ENCODE results near the gene MYBPC1.

The MYBPC1 gene

GRCh38 chr12:101582937-101583336, 11.8 kb upstream of the MYBPC1 start:
- H3K27me3 ChIP-seq (ENCODE audit: insufficient read depth, low read length), result no peaks in the 10 kb centered on the region
- peaks cover 9% of the 10 kb centered on the region for H3K4me1 ChIP-seq (ENCODE audit: insufficient read depth, low read length)
- no peak overlapping the region for H2AFZ ChIP-seq (ENCODE audit: low read depth, low read length)
- no peak overlapping the region for H3K4me3 ChIP-seq (ENCODE audit: low read length)
- no peaks in the 10 kb centered on the region for H3K36me3 ChIP-seq (ENCODE audit: insufficient read depth, low read length)
- no peaks in the 10 kb centered on the region for H3K9me3 ChIP-seq (ENCODE audit: low read length)

DNA sequence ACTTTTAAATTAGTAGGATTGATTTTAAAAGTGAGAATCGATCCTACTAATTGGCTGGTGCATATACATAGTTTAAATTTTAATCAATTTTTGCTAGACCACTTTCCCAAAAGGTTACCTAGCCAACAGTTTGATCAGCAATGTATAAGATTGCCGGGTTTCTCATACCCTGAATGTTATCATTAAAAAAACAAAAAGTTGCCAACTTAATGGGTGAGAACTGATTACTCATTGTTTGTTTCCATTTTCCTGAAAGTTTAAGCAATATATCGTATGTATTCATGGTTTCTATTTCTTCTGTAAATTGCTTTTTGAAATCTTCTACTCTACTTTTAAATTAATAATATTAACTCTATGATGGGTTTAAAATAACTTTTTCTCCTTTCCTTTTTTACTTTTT, 4.4 kb upstream of the MYBPC1 start:
- H3K4me1 ChIP-seq (ENCODE audit: insufficient read depth, low read length), result no peaks in the 10 kb centered on the region
- H2AFZ ChIP-seq (ENCODE audit: low read depth, low read length), result no peak overlapping the region
- H3K4me3 ChIP-seq (ENCODE audit: low read length), result no peak overlapping the region
- H3K36me3 ChIP-seq (ENCODE audit: insufficient read depth, low read length), result no peaks in the 10 kb centered on the region
- no peaks in the 10 kb centered on the region for H3K9me3 ChIP-seq (ENCODE audit: low read length)
- H3K27me3 ChIP-seq (ENCODE audit: insufficient read depth, low read length), result no peaks in the 10 kb centered on the region

GRCh38 chr12:101591781-101592180, 3.0 kb upstream of the MYBPC1 start:
- H3K9me3 ChIP-seq (ENCODE audit: low read length), result no peaks in the 10 kb centered on the region
- no peaks in the 10 kb centered on the region for H3K36me3 ChIP-seq (ENCODE audit: insufficient read depth, low read length)
- H3K4me3 ChIP-seq (ENCODE audit: low read length), result no peak overlapping the region
- H2AFZ ChIP-seq (ENCODE audit: low read depth, low read length), result no peak overlapping the region
- H3K27me3 ChIP-seq (ENCODE audit: insufficient read depth, low read length), result no peaks in the 10 kb centered on the region
- H3K4me1 ChIP-seq (ENCODE audit: insufficient read depth, low read length), result no peaks in the 10 kb centered on the region

- H3K27me3 ChIP-seq (ENCODE audit: insufficient read depth, low read length), result no peaks in the 10 kb centered on the region
- H3K36me3 ChIP-seq (ENCODE audit: insufficient read depth, low read length), result no peaks in the 10 kb centered on the region
- no peaks in the 10 kb centered on the region for H3K9me3 ChIP-seq (ENCODE audit: low read length)
- no peaks in the 10 kb centered on the region for H3K4me1 ChIP-seq (ENCODE audit: insufficient read depth, low read length)
- H2AFZ ChIP-seq (ENCODE audit: low read depth, low read length), result no peak overlapping the region
- H3K4me3 ChIP-seq (ENCODE audit: low read length), result no peak overlapping the region
Measured at GRCh38 chr12:101592448-101592847, 2.3 kb upstream of the MYBPC1 start.

DNA sequence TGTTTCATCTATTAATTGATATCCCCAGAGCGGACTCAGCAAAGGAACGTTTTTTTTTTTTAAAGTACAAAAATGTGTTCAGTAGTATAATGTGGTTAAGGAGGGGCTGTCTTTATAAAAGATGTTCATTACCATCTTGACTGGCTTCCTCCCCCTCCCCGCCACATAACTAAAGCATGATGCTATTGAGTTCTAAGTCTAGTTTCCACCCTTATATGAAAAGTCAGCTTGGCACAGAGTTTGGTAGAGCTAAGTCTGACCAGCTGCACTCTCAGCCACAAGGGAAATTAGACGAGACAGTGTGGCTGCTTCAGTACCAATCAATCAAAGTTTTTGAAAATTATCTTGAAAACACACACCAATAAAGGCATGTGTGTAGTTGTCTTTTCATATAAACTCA, 1.9 kb upstream of the MYBPC1 start:
- no peaks in the 10 kb centered on the region for H3K4me1 ChIP-seq (ENCODE audit: insufficient read depth, low read length)
- no peaks in the 10 kb centered on the region for H3K27me3 ChIP-seq (ENCODE audit: insufficient read depth, low read length)
- no peaks in the 10 kb centered on the region for H3K36me3 ChIP-seq (ENCODE audit: insufficient read depth, low read length)
- no peaks in the 10 kb centered on the region for H3K9me3 ChIP-seq (ENCODE audit: low read length)
- no peak overlapping the region for H3K4me3 ChIP-seq (ENCODE audit: low read length)
- no peak overlapping the region for H2AFZ ChIP-seq (ENCODE audit: low read depth, low read length)

- Histone ChIP-seq H2AFZ (ENCODE audit: low read depth, low read length) (no peak overlapping the region), H3K36me3 (ENCODE audit: insufficient read depth, low read length) (no peaks in the 10 kb centered on the region)
Measured at GRCh38 chr12:101596172-101596571, 1.4 kb downstream of the MYBPC1 start.

GRCh38 chr12:101597164-101597563, 2.4 kb downstream of the MYBPC1 start:
- Histone ChIP-seq H3K4me1 (ENCODE audit: insufficient read depth, low read length) (no peaks in the 10 kb centered on the region), H3K9me3 (ENCODE audit: low read length) (no peaks in the 10 kb centered on the region), H2AFZ (ENCODE audit: low read depth, low read length) (no peak overlapping the region), H3K4me3 (ENCODE audit: low read length) (no peak overlapping the region), H3K36me3 (ENCODE audit: insufficient read depth, low read length) (no peaks in the 10 kb centered on the region), H3K27me3 (ENCODE audit: insufficient read depth, low read length) (no peaks in the 10 kb centered on the region)

More at GRCh38 chr12:101596172-101596571, 1.4 kb downstream of the MYBPC1 start:
- Histone ChIP-seq H3K4me1 (ENCODE audit: insufficient read depth, low read length) (no peaks in the 10 kb centered on the region), H3K9me3 (ENCODE audit: low read length) (no peaks in the 10 kb centered on the region), H3K4me3 (ENCODE audit: low read length) (no peak overlapping the region), H3K27me3 (ENCODE audit: insufficient read depth, low read length) (no peaks in the 10 kb centered on the region)

DNA sequence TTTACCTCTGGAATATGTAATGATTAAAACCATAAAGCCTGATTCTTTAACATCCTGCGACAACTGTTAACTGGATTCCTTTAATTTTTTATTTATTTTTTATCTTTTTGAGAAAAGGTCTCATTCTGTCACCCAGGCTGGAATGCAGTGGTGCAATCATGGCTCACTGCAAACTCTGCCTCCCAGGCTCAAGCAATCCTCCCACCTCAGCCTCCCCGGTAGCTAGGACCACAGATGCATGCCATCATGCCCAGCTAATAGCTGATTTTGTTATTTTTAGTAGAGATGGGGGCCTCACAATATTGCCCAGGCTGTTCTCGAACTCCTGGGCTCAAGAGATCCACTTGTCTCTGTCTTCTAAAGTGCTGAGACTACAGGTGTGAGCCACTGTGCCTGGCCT, 3.7 kb downstream of the MYBPC1 start:
- Histone ChIP-seq H3K4me3 (ENCODE audit: low read length) (no peak overlapping the region), H2AFZ (ENCODE audit: low read depth, low read length) (no peak overlapping the region), H3K27me3 (ENCODE audit: insufficient read depth, low read length) (no peaks in the 10 kb centered on the region), H3K9me3 (ENCODE audit: low read length) (no peaks in the 10 kb centered on the region), H3K4me1 (ENCODE audit: insufficient read depth, low read length) (no peaks in the 10 kb centered on the region), H3K36me3 (ENCODE audit: insufficient read depth, low read length) (no peaks in the 10 kb centered on the region)

DNA sequence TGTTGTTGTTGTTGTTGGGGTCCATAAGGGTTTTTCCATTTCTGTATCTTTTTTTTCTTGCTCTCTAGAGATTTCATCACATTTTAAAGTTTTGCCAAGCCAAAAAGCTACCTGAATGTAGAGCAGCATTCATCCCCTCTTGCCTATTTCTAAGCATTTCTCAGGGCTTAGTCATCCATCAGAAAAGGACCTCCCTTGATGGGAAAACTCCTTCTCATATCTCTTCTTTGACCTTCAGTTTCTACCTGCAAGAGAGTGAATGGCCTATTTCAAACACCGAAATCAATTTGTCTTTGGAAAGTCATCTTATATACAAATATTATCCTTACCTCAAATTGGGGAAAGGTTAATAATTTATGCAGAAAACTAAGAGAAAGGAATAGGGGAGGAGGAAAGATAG, 4.5 kb downstream of the MYBPC1 start:
- Histone ChIP-seq H2AFZ (ENCODE audit: low read depth, low read length) (no peak overlapping the region), H3K27me3 (ENCODE audit: insufficient read depth, low read length) (no peaks in the 10 kb centered on the region), H3K4me3 (ENCODE audit: low read length) (no peak overlapping the region), H3K4me1 (ENCODE audit: insufficient read depth, low read length) (peaks cover 1% of the 10 kb centered on the region), H3K9me3 (ENCODE audit: low read length) (no peaks in the 10 kb centered on the region), H3K36me3 (ENCODE audit: insufficient read depth, low read length) (no peaks in the 10 kb centered on the region)

- Histone ChIP-seq H3K4me1 (ENCODE audit: insufficient read depth, low read length) (peaks cover 1% of the 10 kb centered on the region), H3K4me3 (ENCODE audit: low read length) (no peak overlapping the region), H3K9me3 (ENCODE audit: low read length) (no peaks in the 10 kb centered on the region), H3K27me3 (ENCODE audit: insufficient read depth, low read length) (no peaks in the 10 kb centered on the region), H3K36me3 (ENCODE audit: insufficient read depth, low read length) (no peaks in the 10 kb centered on the region), H2AFZ (ENCODE audit: low read depth, low read length) (no peak overlapping the region)
Measured at GRCh38 chr12:101599771-101600484, 5.2 kb downstream of the MYBPC1 start.

DNA sequence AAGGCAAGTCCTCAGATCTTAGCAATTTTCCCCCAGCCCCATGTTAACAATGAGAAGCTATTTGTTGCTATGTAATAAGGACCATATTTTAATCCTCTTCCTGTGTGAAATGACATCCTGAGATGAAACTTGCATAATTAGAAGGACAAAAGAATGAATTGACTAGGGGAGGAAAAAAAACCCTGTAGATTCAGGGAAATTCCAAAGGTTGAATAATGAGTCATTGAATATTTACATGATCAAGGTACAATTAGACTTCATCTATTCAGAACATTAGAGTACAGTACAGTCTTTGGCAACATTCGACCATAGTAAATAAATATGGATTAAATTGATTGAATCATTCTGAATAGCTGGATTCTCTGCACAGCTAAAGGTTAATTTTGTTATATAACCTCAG, 9.4 kb downstream of the MYBPC1 start:
- H3K9me3 ChIP-seq (ENCODE audit: low read length), result no peaks in the 10 kb centered on the region
- H2AFZ ChIP-seq (ENCODE audit: low read depth, low read length), result no peak overlapping the region
- H3K36me3 ChIP-seq (ENCODE audit: insufficient read depth, low read length), result no peaks in the 10 kb centered on the region
- H3K27me3 ChIP-seq (ENCODE audit: insufficient read depth, low read length), result peaks cover 3% of the 10 kb centered on the region
- H3K4me3 ChIP-seq (ENCODE audit: low read length), result no peak overlapping the region
- H3K4me1 ChIP-seq (ENCODE audit: insufficient read depth, low read length), result peaks cover 1% of the 10 kb centered on the region

DNA sequence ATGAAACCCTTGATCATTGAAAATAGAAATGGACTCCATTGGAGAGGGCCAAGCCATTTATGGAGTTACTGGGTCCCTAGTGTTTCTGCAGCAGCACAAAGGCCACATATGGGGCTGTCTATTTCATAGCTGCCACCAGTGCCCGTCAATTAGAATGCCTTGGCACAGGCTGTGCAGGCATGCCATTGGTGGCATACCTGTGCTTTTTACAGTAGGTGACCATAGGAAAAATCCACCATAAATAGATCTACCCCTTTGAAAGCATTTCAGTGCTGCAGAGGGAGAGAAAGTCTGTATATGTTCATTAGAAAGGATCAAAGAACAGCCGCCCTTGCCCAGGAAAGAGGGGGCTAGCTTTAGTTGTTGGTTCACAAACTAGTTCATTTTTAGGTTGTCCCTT, 13.1 kb downstream of the MYBPC1 start:
- Histone ChIP-seq H3K27me3 (ENCODE audit: insufficient read depth, low read length) (peaks cover 3% of the 10 kb centered on the region), H3K4me1 (ENCODE audit: insufficient read depth, low read length) (peaks cover 1% of the 10 kb centered on the region), H2AFZ (ENCODE audit: low read depth, low read length) (no peak overlapping the region), H3K9me3 (ENCODE audit: low read length) (no peaks in the 10 kb centered on the region), H3K4me3 (ENCODE audit: low read length) (no peak overlapping the region), H3K36me3 (ENCODE audit: insufficient read depth, low read length) (no peaks in the 10 kb centered on the region)

GRCh38 chr12:101608301-101609133, 13.7 kb downstream of the MYBPC1 start:
- Histone ChIP-seq H3K4me1 (ENCODE audit: insufficient read depth, low read length) (peaks cover 1% of the 10 kb centered on the region), H3K9me3 (ENCODE audit: low read length) (no peaks in the 10 kb centered on the region), H3K4me3 (ENCODE audit: low read length) (no peak overlapping the region), H2AFZ (ENCODE audit: low read depth, low read length) (no peak overlapping the region), H3K27me3 (ENCODE audit: insufficient read depth, low read length) (peaks cover 3% of the 10 kb centered on the region), H3K36me3 (ENCODE audit: insufficient read depth, low read length) (no peaks in the 10 kb centered on the region)

Data from neuron (in vitro differentiated cells).